ENCODE measurements around the gene GASK1A. TPM values are rescaled to one million over a fixed set of nuclear protein-coding genes. Genes with fewer than 3 reads are reported as not detected.

The GASK1A gene
- total and polyA plus RNA-seq, 2 of the 8 experiments (the other 6 are each of a cell fraction or from before 2014, with no cell fraction given), result 4.7 to 7.9 TPM

GRCh38 chr3:42984701-42985100, 5.6 kb downstream of the GASK1A start:
- H3K23ac ChIP-seq (ENCODE audit: insufficient read length), result no peak overlapping the region
- H4K8ac ChIP-seq (ENCODE audit: extremely low read depth, insufficient read depth, low read length), result no peak overlapping the region
- CTCF ChIA-PET (ENCODE audit: partially characterized antibody), result interaction anchor here (0.6 to 1.7 kb wide), 5 partner anchors 12 to 100 kb away, joined by 3 to 12 read pairs (median 3); no protein-coding TSS in a partner anchor
- H3K18ac ChIP-seq (ENCODE audit: extremely low read depth, low read length), result no peak overlapping the region
- H3K36me3 ChIP-seq (ENCODE audit: control insufficient read depth in 2 of 4, insufficient read depth in 4 of 4, low read length in 3 of 4), result no peaks in the 10 kb centered on the region
- peak overlapping the region; percentile 70; the same call in 1 of the 2 replicates for H2AK5ac ChIP-seq (ENCODE audit: low read depth, low read length)
- H2BK5ac ChIP-seq (ENCODE audit: low read depth, low read length), result no peak overlapping the region
- no peak overlapping the region for H3K9ac ChIP-seq (replicated peaks in 1 of 4; ENCODE audit: extremely low read depth in 1 of 4, low read depth in 3 of 4, low read length in 3 of 4)
- H3K27ac ChIP-seq (ENCODE audit: low read depth, low read length), result no peak overlapping the region
- no peak overlapping the region for H2BK120ac ChIP-seq (replicated peaks; ENCODE audit: low read depth, low read length)
- no peak overlapping the region for H2AFZ ChIP-seq (ENCODE audit: low read length)
- 0 out of 2 replicates have a peak overlapping the region, but pooled peaks have one; percentile 31 for H2BK12ac ChIP-seq (ENCODE audit: low read depth, low read length)
- H3K27me3 ChIP-seq (replicated peaks in 1 of 4; ENCODE audit: control insufficient read depth in 3 of 4, extremely low read depth in 1 of 4, insufficient read depth in 3 of 4, low read length in 3 of 4), result peaks cover 0 to 12% (median 6%) of the 10 kb centered on the region in 4 experiments; a peak in 5 of 7 replicates
- 0 out of 4 replicates have a peak overlapping the region, but pooled peaks of 1 of the 2 experiments have one; percentile 5 for H3K4me2 ChIP-seq (ENCODE audit: insufficient read depth in 1 of 2, low read depth in 2 of 2, low read length in 2 of 2)
- no peak overlapping the region for H3K14ac ChIP-seq (ENCODE audit: insufficient read length)
- WGBS, 2 experiments (ENCODE audit: extremely low coverage in 1 of 2, insufficient coverage in 1 of 2, insufficient read length in 1 of 2, insufficient replicate concordance in 2 of 2, low coverage in 1 of 2, low lambda C conversion rate in 2 of 2, missing lambda C conversion rate in 1 of 2), result 47% methylated on average over 4 of the region's 4 CpGs; no CpG with 5 or more reads in 1 of the 2 experiments
- 0 out of 4 replicates have a peak, but pooled peaks cover 0 to 3% of the 10 kb centered on the region in 2 experiments for H3K9me3 ChIP-seq (ENCODE audit: insufficient read depth in 2 of 2, low read depth in 1 of 2, low read length in 1 of 2)
- peaks cover 4% of the 10 kb centered on the region; the same call in 1 of the 2 replicates for H3K79me1 ChIP-seq (ENCODE audit: low read depth, low read length)
- peaks cover 0 to 2% of the 10 kb centered on the region in 2 experiments; a peak in 1 of 4 replicates for H3K79me2 ChIP-seq (ENCODE audit: control insufficient read depth in 1 of 2, insufficient read depth in 2 of 2, low read length in 2 of 2)
- H3K23me2 ChIP-seq (ENCODE audit: low read depth, low read length), result peaks cover 1% of the 10 kb centered on the region; the same call in 1 of the 2 replicates
- POLR2A ChIA-PET (ENCODE audit: partially characterized antibody), result no interaction called here
- H2BK15ac ChIP-seq (ENCODE audit: low read length), result 0 out of 2 replicates have a peak overlapping the region, but pooled peaks have one; percentile 25
- no peak overlapping the region for H3K56ac ChIP-seq (replicated peaks; ENCODE audit: insufficient read length, low read depth, low read length)
- DNase-seq (ENCODE audit: low read depth in 1 of 2, low spot score in 2 of 2) (no peak), FAIRE-seq (no peak)
- no peaks in the 10 kb centered on the region for H4K20me1 ChIP-seq (replicated peaks in 1 of 2; ENCODE audit: control insufficient read depth in 1 of 2, insufficient read depth in 2 of 2, low read length in 2 of 2)
- peaks cover 5 to 47% (median 18%) of the 10 kb centered on the region in 4 experiments for H3K4me1 ChIP-seq (replicated peaks in 1 of 4; ENCODE audit: control insufficient read depth in 3 of 4, insufficient read depth in 4 of 4, low read length in 3 of 4)
- H4K5ac ChIP-seq (ENCODE audit: insufficient read length, low read depth, low read length), result no peak overlapping the region
- no peak overlapping the region for H2BK20ac ChIP-seq (ENCODE audit: low read length)
- no peak overlapping the region for H3K4ac ChIP-seq (replicated peaks; ENCODE audit: insufficient read length, low read depth, low read length)
- no peak overlapping the region for H3K4me3 ChIP-seq (ENCODE audit: extremely low read depth in 1 of 4, insufficient read depth in 2 of 4, low read depth in 3 of 4, low read length in 4 of 4)
- H4K91ac ChIP-seq (replicated peaks; ENCODE audit: insufficient read length, low read length), result no peak overlapping the region
- no peak for TF ChIP-seq BCL11A (IDR thresholded peaks at IDR 0.05; ENCODE audit: low read depth in 2 of 2, low read length in 2 of 2)
- no peak for TF ChIP-seq RFX5 (IDR thresholded peaks at IDR 0.05; ENCODE audit: borderline replicate concordance, low read depth, low read length)
- TF ChIP-seq, protein P1, sequence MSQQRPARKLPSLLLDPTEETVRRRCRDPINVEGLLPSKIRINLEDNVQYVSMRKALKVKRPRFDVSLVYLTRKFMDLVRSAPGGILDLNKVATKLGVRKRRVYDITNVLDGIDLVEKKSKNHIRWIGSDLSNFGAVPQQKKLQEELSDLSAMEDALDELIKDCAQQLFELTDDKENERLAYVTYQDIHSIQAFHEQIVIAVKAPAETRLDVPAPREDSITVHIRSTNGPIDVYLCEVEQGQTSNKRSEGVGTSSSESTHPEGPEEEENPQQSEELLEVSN (IDR thresholded peaks at IDR 0.05), result no peak
